Neural progenitor cell (in vitro differentiated cells): ENCODE data around the gene RSPH9.

Source experiments
- CTCF ChIP-seq: fragments of 200-600 bp; sonication (generic); IDR thresholded peaks from 2 replicates; pipeline ENCODE4 v1.5.1; 2017; ENCODE audit warnings: antibody characterized with exemption, mild to moderate bottlenecking
- EZH2 ChIP-seq: fragments of 200-600 bp; sonication (generic); IDR thresholded peaks from 2 replicates; pipeline ENCODE4 v1.6.1; 2017; ENCODE audit warnings: antibody characterized with exemption, mild to moderate bottlenecking, moderate library complexity

GRCh38 chr6:43698584-43699349 is 53.9 kb downstream of the RSPH9 start:
- no peak for TF ChIP-seq CTCF
- no peak for TF ChIP-seq EZH2
